Activated CD4-positive, alpha-beta T cell treated with anti-CD3 and anti-CD28 coated beads, Interleukin-10, Interleukin-2, amounts not matched to agents 100 ng/mL and 50 ng/mL, durations not matched to agents 16 hours and 8 hours (primary cell): ENCODE measurements around the gene ADAMTSL2.

ENCODE experiments used
- DNase-seq: peaks from one replicate; pipeline ENCODE4 v3.0.0-alpha.2; 2020

The ADAMTSL2 gene

DNA sequence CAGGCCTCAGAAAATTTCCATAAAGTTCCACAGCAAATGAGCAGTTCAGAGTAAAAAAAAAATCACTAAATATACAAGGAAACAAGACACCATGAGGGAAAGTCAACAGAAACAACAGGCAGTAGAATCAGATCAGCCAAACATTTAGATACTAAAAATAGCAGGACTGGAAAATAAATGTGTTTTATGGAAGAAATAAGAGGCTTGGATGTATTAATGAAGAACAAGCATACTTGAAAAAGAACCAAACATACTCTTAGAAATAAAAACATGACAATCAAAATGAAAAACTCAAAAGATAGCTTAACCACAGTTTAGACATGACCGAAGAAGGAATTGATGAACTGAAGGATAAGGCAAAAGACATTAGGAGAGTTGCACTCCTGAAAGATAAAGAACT, 32.4 kb upstream of the ADAMTSL2 start:
- DNase-seq, result no peak

GRCh38 chr9:133505186-133505830, 29.2 kb upstream of the ADAMTSL2 start:
- no peak for DNase-seq

DNA sequence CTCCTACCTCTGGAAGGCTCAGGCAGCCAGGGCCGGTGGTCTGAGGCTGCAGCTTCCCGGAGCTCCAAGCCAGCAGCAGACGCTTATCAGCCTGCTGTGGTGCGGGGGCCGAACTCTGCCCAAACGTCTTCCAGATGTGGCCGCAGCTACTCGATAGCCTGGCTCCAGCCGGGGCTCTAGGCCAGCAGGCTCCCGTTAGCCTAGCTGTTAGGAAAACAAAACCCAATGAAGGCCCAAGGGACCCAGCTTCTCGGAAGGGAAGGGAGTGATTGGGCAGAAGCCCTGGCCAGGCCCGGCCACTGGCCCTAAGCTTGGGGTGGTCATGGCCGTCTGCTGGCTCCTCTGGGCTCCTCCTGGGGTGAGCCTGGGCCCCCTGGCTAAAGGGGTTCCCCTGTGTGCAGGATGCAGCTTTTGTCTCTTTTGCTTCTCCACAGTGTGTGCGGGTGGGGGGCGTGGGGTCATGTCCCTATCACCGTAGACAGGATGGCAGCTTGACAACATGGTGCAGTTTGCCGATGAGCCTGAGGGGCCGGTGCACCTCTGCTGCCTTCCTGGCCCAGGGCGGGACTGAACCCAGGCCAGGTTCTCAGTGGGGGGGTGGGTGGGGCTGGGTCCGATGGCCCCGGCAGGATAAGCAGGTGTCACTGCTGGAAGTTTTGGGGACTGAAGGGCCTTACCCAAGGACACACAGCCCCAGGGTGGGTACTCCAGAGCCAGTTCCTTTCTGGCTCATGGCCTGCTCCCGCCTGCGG, 28.4 kb upstream of the ADAMTSL2 start:
- no peak for DNase-seq

DNA sequence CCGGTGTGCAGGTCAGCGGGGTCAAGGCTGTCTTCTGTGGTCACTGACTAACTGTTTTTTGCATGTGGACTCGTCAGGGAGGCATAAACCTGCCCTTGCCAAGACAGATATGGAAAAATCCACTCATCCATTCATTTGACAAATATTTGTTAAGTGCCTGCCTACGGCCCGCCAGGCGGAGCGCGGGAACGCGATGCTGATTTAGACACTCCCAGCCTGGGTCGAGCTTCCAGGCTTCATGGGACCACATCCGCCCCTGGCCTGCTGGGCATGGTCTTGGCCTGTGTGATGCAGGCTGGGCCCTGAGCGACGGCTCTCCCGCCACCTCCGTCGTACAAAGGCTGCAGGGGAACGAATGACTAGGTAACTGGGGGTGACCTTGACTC, 27.9 kb upstream of the ADAMTSL2 start:
- no peak for DNase-seq

DNA sequence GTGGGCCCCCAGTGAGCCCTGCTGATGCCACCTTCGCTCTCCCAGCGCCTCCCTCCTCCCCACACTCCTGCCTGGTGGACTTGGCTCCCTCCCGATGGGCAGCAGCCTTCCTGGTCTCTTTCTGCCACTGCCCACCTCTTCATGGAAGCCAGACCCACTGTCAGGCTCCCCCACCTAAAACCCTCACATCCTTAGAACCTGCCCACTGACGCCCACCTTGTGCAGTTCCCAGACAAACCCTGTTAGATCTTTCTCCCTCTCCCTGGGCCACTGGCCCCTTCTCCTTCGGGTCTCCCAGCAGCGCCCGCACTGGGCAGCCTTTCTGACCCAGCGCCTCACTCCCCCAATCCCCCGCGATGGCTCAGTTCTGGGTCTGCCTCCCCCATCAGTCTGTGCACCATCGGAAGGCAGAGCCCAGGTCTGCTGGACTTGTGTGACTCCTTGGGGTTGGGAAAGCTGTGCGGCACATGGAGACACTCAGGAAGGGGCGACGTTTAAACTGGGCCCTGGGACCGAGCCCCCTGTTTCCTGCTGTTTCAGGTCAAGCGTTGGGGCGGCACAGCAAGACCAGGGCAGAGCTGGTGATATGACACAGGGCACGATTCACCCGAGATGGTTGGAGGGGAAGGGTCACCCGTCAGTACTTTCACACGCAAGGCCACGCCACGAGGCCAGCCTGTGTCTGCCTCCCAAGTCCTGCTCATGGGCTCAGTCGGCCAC, 27.1 kb upstream of the ADAMTSL2 start:
- DNase-seq, result no peak

DNA sequence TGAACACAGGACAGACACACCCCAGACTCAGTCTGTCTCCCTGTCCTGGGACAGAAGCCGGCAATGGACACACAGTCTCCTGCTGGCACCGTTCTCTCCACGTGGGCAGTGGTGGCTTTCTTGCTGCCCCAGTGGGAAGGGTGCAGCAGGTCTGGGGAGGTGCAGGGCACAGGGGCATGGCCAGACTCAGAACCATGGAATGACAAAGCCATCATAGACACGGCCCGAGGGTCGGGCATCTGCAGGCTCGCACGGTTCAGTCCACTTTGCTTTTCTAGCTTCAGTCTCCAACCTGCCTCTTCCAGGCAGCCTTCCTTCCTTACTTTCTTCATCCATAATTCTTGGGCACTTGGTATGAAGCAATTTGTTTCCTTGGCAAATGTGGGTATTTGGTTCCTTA, 26.5 kb upstream of the ADAMTSL2 start:
- DNase-seq, result no peak

- DNase-seq, result no peak
Observed at GRCh38 chr9:133509179-133510083, 25.1 kb upstream of the ADAMTSL2 start.

DNA sequence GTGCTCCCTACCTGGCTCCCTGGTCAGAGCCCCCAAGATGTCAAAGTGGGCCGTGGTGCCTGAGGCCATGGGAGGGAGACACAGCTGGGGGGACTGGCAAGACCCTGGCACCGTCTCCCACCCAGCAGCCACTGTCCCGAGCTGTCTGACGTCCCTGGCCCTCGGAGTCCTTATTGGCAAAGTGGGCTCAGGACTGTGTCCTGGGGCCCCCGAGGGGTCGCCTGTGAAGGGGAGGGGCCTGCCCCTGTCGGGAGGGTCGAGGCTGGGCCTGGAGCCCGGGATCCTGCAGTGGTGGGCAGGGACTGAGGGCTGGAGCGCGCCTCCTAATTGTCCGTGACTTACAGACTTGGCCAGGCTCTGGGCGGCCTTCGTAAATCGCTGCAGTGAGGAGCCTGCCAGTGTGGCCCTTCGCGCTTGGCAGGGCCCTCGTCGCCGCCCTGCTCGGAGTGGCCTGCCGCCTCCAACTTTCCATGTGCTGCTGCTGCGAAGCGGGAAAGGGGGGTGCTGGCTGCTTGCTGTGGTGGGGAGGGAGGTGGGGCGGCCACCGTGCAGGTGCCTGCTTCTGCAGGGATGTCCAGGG, 23.5 kb upstream of the ADAMTSL2 start:
- DNase-seq, result no peak

DNA sequence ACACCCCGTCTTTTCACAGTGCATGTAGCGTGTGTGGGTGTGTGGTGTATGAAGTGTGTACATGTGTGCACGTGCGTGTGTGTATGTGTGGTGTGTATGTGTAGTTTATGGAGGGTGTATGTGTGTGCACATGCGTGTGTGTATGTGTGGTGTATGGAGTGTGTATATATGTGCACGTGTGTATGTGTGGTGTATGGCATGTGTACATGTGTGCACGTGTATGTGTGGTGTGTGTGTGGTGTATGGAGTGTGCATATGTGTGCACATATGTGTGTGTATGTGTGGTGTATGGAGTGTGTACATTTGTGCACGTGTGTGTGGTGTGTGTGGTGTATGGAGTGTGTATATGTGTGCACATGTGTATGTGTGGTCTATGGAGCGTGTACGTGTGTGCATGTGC, 22.9 kb upstream of the ADAMTSL2 start:
- no peak for DNase-seq

- DNase-seq, result no peak
Observed at GRCh38 chr9:133512253-133513213, 22.0 kb upstream of the ADAMTSL2 start.

GRCh38 chr9:133513214-133514100, 21.0 kb upstream of the ADAMTSL2 start:
- no peak for DNase-seq

DNA sequence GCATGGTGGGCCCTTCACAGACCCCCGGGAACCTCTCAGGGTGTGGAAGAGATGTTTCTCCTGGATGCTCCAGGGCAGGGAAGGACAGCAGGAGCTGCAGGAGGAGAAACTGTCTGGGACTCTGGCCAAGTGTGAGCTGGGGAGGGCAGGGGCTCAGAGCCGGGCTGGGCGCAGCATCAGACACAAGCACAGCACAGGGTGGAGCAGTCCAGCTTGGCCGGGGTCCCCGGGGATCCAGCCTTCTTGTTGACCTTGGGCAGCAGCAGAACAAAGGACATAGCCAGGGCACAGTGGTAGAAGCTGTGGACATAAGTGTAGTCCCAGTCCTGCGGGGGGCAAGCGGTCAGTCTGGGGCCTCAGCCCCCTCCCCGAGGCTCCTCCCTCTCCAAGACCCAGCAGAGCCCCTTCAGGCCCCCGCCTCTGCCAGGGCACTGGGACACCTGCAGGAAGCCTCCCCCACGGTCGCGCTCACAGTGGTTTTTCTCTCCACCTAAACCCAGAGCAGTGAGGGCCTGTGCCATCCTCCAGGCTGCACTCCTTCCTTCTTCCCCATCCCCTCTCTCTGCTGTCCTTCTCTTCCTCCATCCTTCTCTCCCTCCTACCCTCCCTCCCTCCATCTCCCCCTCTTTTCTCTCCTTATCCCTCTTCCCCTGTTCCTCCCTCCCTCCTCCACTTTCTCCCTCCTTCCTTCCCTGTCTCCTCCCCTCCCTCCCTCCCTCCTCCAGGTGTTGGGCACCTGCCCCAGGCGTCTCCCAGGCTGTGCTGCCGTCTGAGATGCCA, 19.9 kb upstream of the ADAMTSL2 start:
- DNase-seq, result no peak

GRCh38 chr9:133515240-133515610, 19.3 kb upstream of the ADAMTSL2 start:
- DNase-seq, result no peak

DNA sequence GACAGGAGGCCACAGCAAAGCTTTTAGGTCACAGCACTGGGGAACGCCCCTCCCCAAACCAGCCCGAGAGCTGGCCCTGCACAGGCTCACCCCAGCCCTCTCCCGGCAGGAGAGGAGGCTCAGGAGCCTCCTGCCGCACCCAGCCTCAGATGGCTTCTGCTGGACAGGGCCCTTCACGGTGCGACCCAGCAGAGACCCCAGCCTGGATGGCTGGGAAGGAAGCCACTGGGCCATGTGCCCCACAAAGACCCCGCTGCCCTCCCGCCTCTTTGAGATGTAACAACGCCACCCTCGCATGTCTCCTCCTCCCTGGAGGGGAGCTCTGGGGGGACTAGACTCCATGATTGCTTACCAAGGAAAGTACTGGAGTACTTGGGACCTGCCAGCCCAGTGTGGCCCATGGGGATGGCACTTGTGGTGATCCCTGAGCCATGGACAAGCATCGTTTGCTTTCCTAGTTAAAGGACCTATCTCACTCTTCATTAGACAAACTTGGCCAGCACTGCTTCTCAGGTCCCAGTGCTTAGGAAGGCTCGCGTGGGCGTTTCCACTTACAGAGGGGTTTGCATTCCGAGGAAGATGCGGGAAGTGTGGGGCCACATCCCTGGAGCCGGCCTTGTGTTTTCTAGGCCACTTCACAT, 18.8 kb upstream of the ADAMTSL2 start:
- DNase-seq, result no peak

DNA sequence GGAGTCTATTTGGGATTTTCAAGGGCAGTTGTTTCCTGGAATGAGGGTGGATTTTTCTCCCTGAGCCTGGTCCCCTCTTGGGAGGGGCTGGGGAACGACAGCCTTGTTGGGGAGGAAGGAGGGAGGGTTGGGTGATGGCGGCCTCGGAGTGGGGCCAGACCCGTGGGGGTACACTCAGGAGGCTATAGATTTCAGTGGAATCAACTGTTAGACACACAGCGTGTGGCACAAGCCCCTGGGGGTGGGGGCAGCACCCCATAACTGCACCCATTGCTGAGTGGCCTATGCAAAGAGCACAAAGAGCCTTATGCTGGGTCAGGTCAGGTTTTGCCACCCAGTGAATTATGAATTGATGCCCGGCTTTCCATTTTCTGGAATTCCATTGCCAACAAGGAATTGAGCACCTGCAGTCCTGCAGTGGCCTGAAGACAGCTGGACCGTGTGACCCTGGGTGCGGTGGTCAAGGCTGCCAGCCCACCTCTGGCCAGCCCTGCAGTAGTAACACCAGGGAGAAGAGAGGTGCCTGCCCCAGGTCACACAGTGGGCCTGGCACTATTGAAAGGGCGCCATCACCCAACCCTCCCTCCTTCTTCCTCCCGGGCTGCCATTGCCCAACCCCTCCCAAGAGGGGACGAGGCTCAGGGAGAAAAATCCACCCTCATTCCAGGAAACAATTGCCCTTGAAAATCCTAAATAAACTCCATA, 18.1 kb upstream of the ADAMTSL2 start:
- DNase-seq, result no peak

- no peak for DNase-seq
Observed at GRCh38 chr9:133516961-133517350, 17.5 kb upstream of the ADAMTSL2 start.

DNA sequence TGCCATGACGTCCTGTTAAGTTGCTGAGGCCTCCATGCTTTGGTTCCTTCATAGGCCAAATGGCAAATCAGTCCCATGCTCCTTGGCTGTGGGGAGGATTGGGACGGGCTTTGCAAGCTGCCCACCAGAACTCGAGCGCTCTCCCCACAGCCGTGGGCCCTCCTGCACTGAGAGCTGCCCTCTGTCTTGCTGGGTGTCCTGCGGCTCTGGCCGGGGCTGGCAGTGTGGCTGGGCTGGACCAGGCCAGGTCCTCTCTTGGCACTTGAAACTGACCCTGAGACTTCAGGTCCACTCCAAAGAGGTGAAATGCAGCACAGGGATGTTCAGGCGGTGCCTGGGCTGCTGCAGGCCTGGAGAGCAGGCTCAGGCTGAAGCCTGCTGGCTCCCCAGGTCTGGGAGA, 16.8 kb upstream of the ADAMTSL2 start:
- DNase-seq, result no peak

- no peak for DNase-seq
Observed at GRCh38 chr9:133518200-133518599, 16.3 kb upstream of the ADAMTSL2 start.
